ENCODE results near the gene ASB2. TPM values are rescaled to one million over a fixed set of nuclear protein-coding genes. Genes with fewer than 3 reads are reported as not detected.

The ASB2 gene
- total RNA-seq, 2 donors from 2014 or later: 10.3 to 17.4 TPM

DNA sequence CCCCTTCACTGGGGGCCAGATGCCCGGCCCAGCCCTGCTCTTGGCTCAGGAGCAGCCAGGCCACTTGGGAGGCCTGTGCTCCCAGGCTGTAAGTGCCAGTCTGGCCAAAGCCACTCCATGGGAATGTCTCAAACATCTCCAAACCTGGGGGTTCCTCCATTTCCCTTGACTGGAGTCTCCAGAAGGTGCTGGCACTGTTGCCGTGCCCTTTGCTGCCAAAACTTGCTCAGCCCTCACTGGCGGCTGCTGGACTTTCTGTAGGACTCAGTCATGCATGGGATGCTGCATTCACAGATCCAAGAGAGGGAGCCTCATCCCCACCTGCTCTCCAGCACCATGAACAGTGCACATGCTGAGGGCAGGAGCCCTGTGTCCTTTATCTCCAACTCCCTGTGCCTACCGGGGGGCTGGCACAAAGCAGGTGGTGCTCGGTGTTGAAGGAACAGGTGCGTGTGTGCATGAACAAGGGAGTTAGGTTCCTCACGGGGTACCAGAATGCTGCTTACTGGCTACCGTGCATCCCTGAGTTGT lies 40.1 kb upstream of the ASB2 start:
- H3K27ac ChIP-seq: no peak overlapping the region
- TF ChIP-seq POLR2A (IDR thresholded peaks at IDR 0.05): no peak
- TF ChIP-seq, protein P1, sequence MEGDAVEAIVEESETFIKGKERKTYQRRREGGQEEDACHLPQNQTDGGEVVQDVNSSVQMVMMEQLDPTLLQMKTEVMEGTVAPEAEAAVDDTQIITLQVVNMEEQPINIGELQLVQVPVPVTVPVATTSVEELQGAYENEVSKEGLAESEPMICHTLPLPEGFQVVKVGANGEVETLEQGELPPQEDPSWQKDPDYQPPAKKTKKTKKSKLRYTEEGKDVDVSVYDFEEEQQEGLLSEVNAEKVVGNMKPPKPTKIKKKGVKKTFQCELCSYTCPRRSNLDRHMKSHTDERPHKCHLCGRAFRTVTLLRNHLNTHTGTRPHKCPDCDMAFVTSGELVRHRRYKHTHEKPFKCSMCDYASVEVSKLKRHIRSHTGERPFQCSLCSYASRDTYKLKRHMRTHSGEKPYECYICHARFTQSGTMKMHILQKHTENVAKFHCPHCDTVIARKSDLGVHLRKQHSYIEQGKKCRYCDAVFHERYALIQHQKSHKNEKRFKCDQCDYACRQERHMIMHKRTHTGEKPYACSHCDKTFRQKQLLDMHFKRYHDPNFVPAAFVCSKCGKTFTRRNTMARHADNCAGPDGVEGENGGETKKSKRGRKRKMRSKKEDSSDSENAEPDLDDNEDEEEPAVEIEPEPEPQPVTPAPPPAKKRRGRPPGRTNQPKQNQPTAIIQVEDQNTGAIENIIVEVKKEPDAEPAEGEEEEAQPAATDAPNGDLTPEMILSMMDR (IDR thresholded peaks at IDR 0.05): no peak
- no peak for TF ChIP-seq POLR2AphosphoS5 (IDR thresholded peaks at IDR 0.05)
- DNase-seq (ENCODE audit: low spot score): no peak
- no peaks in the 10 kb centered on the region for H3K4me1 ChIP-seq (replicated peaks)
- H3K9me3 ChIP-seq: no peaks in the 10 kb centered on the region
- no peaks in the 10 kb centered on the region for H3K36me3 ChIP-seq
- no peaks in the 10 kb centered on the region for H3K27me3 ChIP-seq (replicated peaks; ENCODE audit: insufficient read depth)
- intact Hi-C loops (cut with DNase I): no loop called here
- no peak overlapping the region for H3K4me3 ChIP-seq
- WGBS: 84% methylated on average over 8 of the region's 8 CpGs

DNA sequence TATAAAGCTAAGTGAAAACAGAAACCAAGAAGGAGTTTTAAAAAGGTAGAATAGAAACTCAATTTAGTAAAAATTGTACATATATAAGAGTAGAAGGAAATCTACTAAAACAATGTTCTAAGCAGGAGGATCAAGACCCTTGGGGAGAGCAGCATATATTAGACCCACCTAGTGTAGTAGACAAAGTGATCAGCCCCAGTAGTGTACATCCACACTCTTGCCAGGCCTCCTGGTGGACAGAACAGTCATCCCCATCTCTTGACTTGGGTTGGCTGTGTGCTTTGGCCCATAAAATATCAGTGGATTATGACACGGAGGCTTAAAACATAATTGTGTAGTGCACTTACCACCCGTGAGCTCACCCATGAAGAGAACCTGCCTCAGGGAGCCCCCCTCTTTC lies 38.9 kb upstream of the ASB2 start:
- H3K27me3 ChIP-seq (replicated peaks; ENCODE audit: insufficient read depth): no peaks in the 10 kb centered on the region
- no peaks in the 10 kb centered on the region for H3K36me3 ChIP-seq
- intact Hi-C loops (cut with DNase I): no loop called here
- WGBS: 91% methylated on average over 2 of the region's 2 CpGs
- H3K4me3 ChIP-seq: no peak overlapping the region
- TF ChIP-seq, protein P1 (IDR thresholded peaks at IDR 0.05): no peak
- no peak for TF ChIP-seq POLR2AphosphoS5 (IDR thresholded peaks at IDR 0.05)
- no peak for TF ChIP-seq POLR2A (IDR thresholded peaks at IDR 0.05)
- H3K27ac ChIP-seq: no peak overlapping the region
- H3K4me1 ChIP-seq (replicated peaks): no peaks in the 10 kb centered on the region
- H3K9me3 ChIP-seq: no peaks in the 10 kb centered on the region
- no peak for DNase-seq (ENCODE audit: low spot score)

DNA sequence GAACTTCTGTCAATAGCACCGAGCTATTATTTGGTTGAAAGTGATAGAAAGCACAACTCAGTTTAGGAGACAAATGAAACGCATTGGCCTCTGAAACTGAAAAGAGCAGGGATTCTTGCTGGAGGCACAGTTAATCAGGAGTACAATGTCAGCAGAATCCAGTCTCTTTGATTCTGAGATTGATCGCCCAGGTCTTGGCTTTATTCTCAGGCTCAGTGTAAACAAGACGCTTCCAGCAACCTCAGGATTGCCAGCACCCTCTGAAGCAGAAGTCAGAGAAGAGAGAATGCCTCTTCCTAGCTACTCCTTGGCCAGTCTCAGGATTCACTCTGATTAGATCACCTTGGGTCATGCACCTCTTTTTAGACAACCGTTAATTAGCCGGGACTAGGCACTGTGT lies 38.0 kb upstream of the ASB2 start:
- Histone ChIP-seq H3K27ac (no peak overlapping the region), H3K4me1 (replicated peaks) (no peaks in the 10 kb centered on the region), H3K9me3 (no peaks in the 10 kb centered on the region), H3K36me3 (no peaks in the 10 kb centered on the region), H3K4me3 (no peak overlapping the region), H3K27me3 (replicated peaks; ENCODE audit: insufficient read depth) (no peaks in the 10 kb centered on the region)
- no peak for DNase-seq (ENCODE audit: low spot score)
- TF ChIP-seq POLR2AphosphoS5 (IDR thresholded peaks at IDR 0.05): no peak
- no peak for TF ChIP-seq POLR2A (IDR thresholded peaks at IDR 0.05)
- TF ChIP-seq, protein P1 (IDR thresholded peaks at IDR 0.05): no peak
- WGBS: 39% methylated on average over 6 of the region's 6 CpGs
- intact Hi-C loops (cut with DNase I): no loop called here

DNA sequence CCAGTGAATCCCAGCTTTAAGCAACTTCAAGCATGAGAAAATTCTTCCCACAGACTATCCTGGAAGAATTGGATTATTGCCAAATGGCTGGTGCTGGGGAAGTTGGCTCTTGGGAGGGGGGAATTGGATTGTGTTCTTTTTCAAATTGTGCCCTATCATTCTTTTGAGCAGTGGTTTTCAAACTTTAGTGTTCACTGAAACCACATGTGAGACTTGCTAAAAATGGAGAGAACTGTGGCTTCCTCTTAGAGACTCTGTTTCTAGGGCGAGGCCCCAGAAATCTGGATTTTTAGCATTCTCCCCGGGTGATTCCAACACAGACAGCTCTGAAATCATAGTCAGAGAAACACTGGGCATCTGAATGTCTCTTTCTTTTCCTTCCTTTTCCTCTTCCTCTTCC lies 35.4 kb upstream of the ASB2 start:
- H3K36me3 ChIP-seq: no peaks in the 10 kb centered on the region
- intact Hi-C loops (cut with DNase I): no loop called here
- H3K27ac ChIP-seq: no peak overlapping the region
- no peaks in the 10 kb centered on the region for H3K4me1 ChIP-seq (replicated peaks)
- no peaks in the 10 kb centered on the region for H3K9me3 ChIP-seq
- no peaks in the 10 kb centered on the region for H3K27me3 ChIP-seq (replicated peaks; ENCODE audit: insufficient read depth)
- WGBS: 64% methylated on average over 2 of the region's 2 CpGs
- H3K4me3 ChIP-seq: no peak overlapping the region
- DNase-seq (ENCODE audit: low spot score): no peak
- TF ChIP-seq, protein P1 (IDR thresholded peaks at IDR 0.05): no peak
- no peak for TF ChIP-seq POLR2AphosphoS5 (IDR thresholded peaks at IDR 0.05)
- no peak for TF ChIP-seq POLR2A (IDR thresholded peaks at IDR 0.05)

DNA sequence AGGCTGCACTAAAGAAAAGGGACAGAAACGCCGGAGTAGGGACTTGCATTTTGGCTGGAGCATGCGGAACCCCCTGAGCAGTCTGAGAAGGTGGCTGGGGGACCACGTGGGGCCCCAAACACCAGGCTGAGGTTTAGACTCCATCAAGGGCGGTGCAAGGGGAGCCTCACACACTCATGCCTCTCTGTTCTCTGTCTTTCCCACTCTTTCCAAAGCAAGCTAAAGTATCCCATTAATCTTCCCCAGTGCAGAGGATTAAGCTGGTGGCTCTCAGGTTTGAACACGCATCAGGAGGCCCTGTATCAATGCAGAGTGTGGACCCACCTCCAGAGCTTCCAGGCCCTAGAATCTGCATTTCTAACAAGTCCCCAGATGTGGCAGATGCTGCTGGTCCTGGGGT lies 34.3 kb upstream of the ASB2 start:
- TF ChIP-seq POLR2AphosphoS5 (IDR thresholded peaks at IDR 0.05): no peak
- TF ChIP-seq POLR2A (IDR thresholded peaks at IDR 0.05): no peak
- TF ChIP-seq, protein P1 (IDR thresholded peaks at IDR 0.05): no peak
- H3K4me1 ChIP-seq (replicated peaks): no peaks in the 10 kb centered on the region
- no peak overlapping the region for H3K27ac ChIP-seq
- no peak for DNase-seq (ENCODE audit: low spot score)
- WGBS: 92% methylated on average over 6 of the region's 6 CpGs
- H3K36me3 ChIP-seq: no peaks in the 10 kb centered on the region
- intact Hi-C loops (cut with DNase I): no loop called here
- H3K4me3 ChIP-seq: no peak overlapping the region
- H3K9me3 ChIP-seq: no peaks in the 10 kb centered on the region
- H3K27me3 ChIP-seq (replicated peaks; ENCODE audit: insufficient read depth): no peaks in the 10 kb centered on the region

Measured in prostate gland (tissue), 2 donors.